OCI-LY7 (cell line): Measurements from ENCODE around the gene AHNAK2. TPM values are rescaled to one million over a fixed set of nuclear protein-coding genes. Genes with fewer than 3 reads are reported as not detected.

Experiments
- BruUV-seq: library from RNA; stranded (reverse); fragments of 400-500 nt; replicated peaks from 2 replicates; lab custom pipeline; 2021; lab: Mats Ljungman, UMichigan
- CTCF ChIA-PET: fragments of 300-600 bp; sonication (Branson Sonifier 250); formaldehyde crosslinking; loops from one replicate; lab custom pipeline; 2022; ENCODE audit warnings: antibody characterized with exemption; ENCODE audit not compliant: unreplicated experiment; lab: Charles Lee
- POLR2A ChIA-PET: fragments of 300-600 bp; sonication (Branson Sonifier 250); formaldehyde crosslinking; loops from one replicate; lab custom pipeline; 2022; ENCODE audit warnings: antibody characterized with exemption; lab: Charles Lee
- DNase-seq: peaks from one replicate; pipeline ENCODE4 v3.0.0-alpha.2; 2015; ENCODE audit warnings: low spot score
- H2AFZ ChIP-seq: fragments of 200-600 bp; sonication (generic), shearing (Covaris generic); 2 replicates; pipeline ENCODE4 v1.6.1; 2014; ENCODE audit warnings: mild to moderate bottlenecking, antibody characterized with exemption, low read length, moderate library complexity
- H3K27ac ChIP-seq: fragments of 200-600 bp; sonication (generic); 2 replicates; pipeline ENCODE4 v1.5.1; 2014; ENCODE audit warnings: mixed run types, low read depth, mild to moderate bottlenecking, moderate library complexity, low read length, inconsistent platforms; ENCODE audit not compliant: poor library complexity, severe bottlenecking
- H3K36me3 ChIP-seq: fragments of 200-600 bp; sonication (generic); 2 replicates; pipeline ENCODE4 v1.6.1; 2014; ENCODE audit warnings: mild to moderate bottlenecking, antibody characterized with exemption, low read length, moderate library complexity, mixed read lengths; ENCODE audit not compliant: insufficient read depth
- H3K4me1 ChIP-seq: fragments of 200-600 bp; sonication (generic); 2 replicates; pipeline ENCODE4 v1.5.1; 2014; ENCODE audit warnings: mild to moderate bottlenecking, low read length; ENCODE audit not compliant: insufficient read depth, poor library complexity, severe bottlenecking
- H3K4me2 ChIP-seq: fragments of 200-600 bp; sonication (generic); 2 replicates; pipeline ENCODE4 v1.6.1; 2014; ENCODE audit warnings: mild to moderate bottlenecking, low read length
- H3K4me3 ChIP-seq: fragments of 200-600 bp; sonication (generic); 2 replicates; pipeline ENCODE4 v1.5.1; 2014; ENCODE audit warnings: mild to moderate bottlenecking, low read depth, low read length; ENCODE audit not compliant: poor library complexity, severe bottlenecking
- H3K79me2 ChIP-seq: fragments of 200-600 bp; sonication (generic); 2 replicates; pipeline ENCODE4 v1.6.1; 2016; ENCODE audit warnings: low read depth, mild to moderate bottlenecking, low read length, moderate library complexity, mixed read lengths; ENCODE audit not compliant: insufficient read depth
- H3K9me2 ChIP-seq: fragments of 200-600 bp; sonication (generic); 2 replicates; pipeline ENCODE4 v1.6.1; 2016; ENCODE audit warnings: mild to moderate bottlenecking, low read length, mixed read lengths; ENCODE audit not compliant: insufficient read depth
- H3K9me3 ChIP-seq: fragments of 200-600 bp; sonication (generic); 2 replicates; pipeline ENCODE4 v1.6.1; 2014; ENCODE audit warnings: mild to moderate bottlenecking, mixed run types, low read length, mixed read lengths
- H4K20me1 ChIP-seq: fragments of 200-600 bp; sonication (generic); 2 replicates; pipeline ENCODE4 v1.6.1; 2014; ENCODE audit warnings: mild to moderate bottlenecking, antibody characterized with exemption, low read length, moderate library complexity, mixed read lengths; ENCODE audit not compliant: insufficient read depth
- EZH2phosphoT487 ChIP-seq: fragments of 200-600 bp; sonication (generic); IDR thresholded peaks from 2 replicates; pipeline ENCODE4 v1.6.1; 2018; ENCODE audit warnings: low read depth, borderline replicate concordance, mild to moderate bottlenecking, mixed run types, antibody characterized with exemption, low read length, moderate library complexity, mixed read lengths
- intact Hi-C: fragments of 100-400 bp; cut with micrococcal nuclease; formaldehyde crosslinking; loops from one replicate; pipeline ENCODE4 v1.10.0; 2022; ENCODE audit not compliant: unreplicated experiment
- total RNA-seq, 2 experiments: library from RNA; depleted of rRNA in 1 of 2; stranded (reverse); fragments of >200 nt in 1 of 2; shearing (Covaris generic) in 1 of 2; gene quantifications; 2 replicates each; pipeline ENCODE4 v1.2.3, GENCODE V29; 2014 to 2022
- TF ChIP-seq, protein P1 (sequence below): fragments of 200-600 bp; sonication (generic); conservative IDR thresholded peaks from 2 replicates; pipeline ENCODE4 v1.5.1; 2014; ENCODE audit warnings: mild to moderate bottlenecking, antibody characterized with exemption, low read length, moderate library complexity, mixed read lengths

AHNAK2 gene
- total RNA-seq, 2 experiments from 2014 or later = 0.61 TPM; not detected in 1

DNA sequence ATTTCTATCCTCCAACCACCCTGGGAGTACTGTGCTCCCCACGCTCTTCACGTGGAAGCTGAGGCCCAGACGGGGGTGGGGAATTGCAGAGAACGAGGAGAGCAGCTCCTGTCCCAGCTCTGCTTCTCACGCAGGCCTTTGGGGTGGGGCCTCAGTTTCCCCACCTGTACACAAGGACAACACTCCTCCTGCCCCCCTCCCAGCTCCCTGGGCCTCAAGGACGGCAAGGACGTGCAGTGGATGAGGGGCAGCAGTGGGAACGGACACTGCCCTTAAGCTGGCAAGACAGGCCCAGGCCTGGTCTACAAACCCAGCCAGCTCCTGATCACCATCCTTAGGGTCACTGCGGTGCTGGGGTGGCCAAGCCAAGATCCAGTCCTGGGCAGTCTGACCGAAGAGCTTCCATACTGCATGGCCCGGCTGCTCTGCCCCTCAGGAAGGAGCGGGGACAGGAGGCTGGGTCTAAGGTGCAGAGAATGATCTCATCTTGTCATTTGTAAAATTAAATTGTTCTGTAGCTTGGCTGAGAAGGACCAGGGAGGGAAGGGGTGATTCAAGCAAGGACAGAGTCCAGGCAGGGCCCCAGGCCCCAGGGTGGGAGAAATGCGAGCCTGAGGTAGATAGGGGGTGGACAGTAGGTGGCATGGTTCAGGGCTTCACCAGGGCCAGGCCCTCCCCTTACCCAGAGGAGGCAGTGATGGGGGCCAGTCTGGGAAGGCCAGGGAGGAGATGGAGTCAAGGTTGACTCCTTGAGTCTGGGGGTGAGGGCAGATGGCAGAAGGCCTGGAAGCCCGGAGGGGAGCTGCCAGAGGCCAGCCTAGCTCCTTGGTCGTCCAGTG is 6.1 kb upstream of the AHNAK2 start:
- intact Hi-C loops = no loop called here
- no peaks in the 10 kb centered on the region for H3K79me2 ChIP-seq
- no peaks in the 10 kb centered on the region for H3K9me3 ChIP-seq
- no peaks in the 10 kb centered on the region for H3K9me2 ChIP-seq
- no peak overlapping the region for H3K4me3 ChIP-seq
- H4K20me1 ChIP-seq = no peaks in the 10 kb centered on the region
- CTCF ChIA-PET = interaction anchor here (1.1 kb wide), 1 partner anchor 62 kb away, joined by 3 read pairs; no protein-coding TSS in a partner anchor
- H2AFZ ChIP-seq = no peak overlapping the region
- DNase-seq = no peak
- BruUV-seq = no TSS peak
- POLR2A ChIA-PET = no interaction called here
- TF ChIP-seq, protein P1, sequence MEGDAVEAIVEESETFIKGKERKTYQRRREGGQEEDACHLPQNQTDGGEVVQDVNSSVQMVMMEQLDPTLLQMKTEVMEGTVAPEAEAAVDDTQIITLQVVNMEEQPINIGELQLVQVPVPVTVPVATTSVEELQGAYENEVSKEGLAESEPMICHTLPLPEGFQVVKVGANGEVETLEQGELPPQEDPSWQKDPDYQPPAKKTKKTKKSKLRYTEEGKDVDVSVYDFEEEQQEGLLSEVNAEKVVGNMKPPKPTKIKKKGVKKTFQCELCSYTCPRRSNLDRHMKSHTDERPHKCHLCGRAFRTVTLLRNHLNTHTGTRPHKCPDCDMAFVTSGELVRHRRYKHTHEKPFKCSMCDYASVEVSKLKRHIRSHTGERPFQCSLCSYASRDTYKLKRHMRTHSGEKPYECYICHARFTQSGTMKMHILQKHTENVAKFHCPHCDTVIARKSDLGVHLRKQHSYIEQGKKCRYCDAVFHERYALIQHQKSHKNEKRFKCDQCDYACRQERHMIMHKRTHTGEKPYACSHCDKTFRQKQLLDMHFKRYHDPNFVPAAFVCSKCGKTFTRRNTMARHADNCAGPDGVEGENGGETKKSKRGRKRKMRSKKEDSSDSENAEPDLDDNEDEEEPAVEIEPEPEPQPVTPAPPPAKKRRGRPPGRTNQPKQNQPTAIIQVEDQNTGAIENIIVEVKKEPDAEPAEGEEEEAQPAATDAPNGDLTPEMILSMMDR = no peak
- no peak for TF ChIP-seq EZH2phosphoT487
- H3K4me2 ChIP-seq = no peak overlapping the region
- no peaks in the 10 kb centered on the region for H3K36me3 ChIP-seq
- no peak overlapping the region for H3K27ac ChIP-seq
- H3K4me1 ChIP-seq = peaks cover 3% of the 10 kb centered on the region

- no peaks in the 10 kb centered on the region for H4K20me1 ChIP-seq
- TF ChIP-seq EZH2phosphoT487 = no peak
- TF ChIP-seq, protein P1 = no peak
- POLR2A ChIA-PET = interaction anchor here (0.5 kb wide), 1 partner anchor 9 kb away, joined by 3 read pairs; no protein-coding TSS in a partner anchor
- H3K4me2 ChIP-seq = no peak overlapping the region
- no TSS peak for BruUV-seq
- H3K4me1 ChIP-seq = peaks cover 3% of the 10 kb centered on the region
- no peaks in the 10 kb centered on the region for H3K9me2 ChIP-seq
- no peak overlapping the region for H3K27ac ChIP-seq
- no peaks in the 10 kb centered on the region for H3K79me2 ChIP-seq
- H3K9me3 ChIP-seq = no peaks in the 10 kb centered on the region
- no peaks in the 10 kb centered on the region for H3K36me3 ChIP-seq
- no peak overlapping the region for H3K4me3 ChIP-seq
- CTCF ChIA-PET = no interaction called here
- intact Hi-C loops = no loop called here
- no peak for DNase-seq
- no peak overlapping the region for H2AFZ ChIP-seq
These were observed 5.1 kb upstream of the AHNAK2 start for GRCh38 chr14:104983231-104983721.
